ENCODE data around the gene KCNIP1. TPM values are rescaled to one million over a fixed set of nuclear protein-coding genes. Genes with fewer than 3 reads are reported as not detected.

The KCNIP1 gene
- polyA plus RNA-seq, 1 of the 3 experiments (the other 2 are of a cell fraction) = 1.3 TPM

DNA sequence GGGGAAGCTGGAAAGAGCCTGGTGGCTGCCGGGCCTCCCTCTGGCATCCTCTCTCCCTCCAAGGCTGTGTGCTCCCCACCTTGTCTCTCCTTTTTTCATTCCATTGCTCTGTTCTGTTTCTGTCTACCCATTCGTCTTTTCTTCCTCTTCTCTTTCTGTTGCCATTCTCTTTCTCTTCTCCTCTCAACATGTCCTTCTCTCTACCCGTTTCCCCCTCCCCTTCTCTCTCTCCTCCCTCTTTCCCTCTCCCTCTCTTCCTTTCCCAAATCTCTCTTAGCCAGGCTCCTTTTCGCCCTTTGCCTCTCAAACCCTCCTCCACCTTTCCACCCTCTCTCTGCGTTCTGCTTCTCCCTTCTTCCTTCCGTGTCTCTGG, 19.4 kb upstream of the KCNIP1 start:
- Histone ChIP-seq H3K4me1 (ENCODE audit: control insufficient read depth in 1 of 2, insufficient read depth in 2 of 2, low read depth in 1 of 2, low read length in 1 of 2) (no peaks in the 10 kb centered on the region), H3K27me3 (ENCODE audit: insufficient read depth) (no peaks in the 10 kb centered on the region), H3K36me3 (replicated peaks in 1 of 2; ENCODE audit: control insufficient read depth in 1 of 2, insufficient read depth in 2 of 2, low read length in 1 of 2) (no peaks in the 10 kb centered on the region), H3K9me3 (no peaks in the 10 kb centered on the region), H2AFZ (ENCODE audit: low read depth) (no peak overlapping the region), H3K27ac (ENCODE audit: low read depth in 2 of 2, low read length in 1 of 2) (no peak overlapping the region), H3K79me2 (ENCODE audit: insufficient read depth) (no peaks in the 10 kb centered on the region), H3K4me2 (no peak overlapping the region), H3K9me2 (no peaks in the 10 kb centered on the region), H4K20me1 (ENCODE audit: insufficient read depth) (no peaks in the 10 kb centered on the region), H3K9ac (no peak overlapping the region), H3K4me3 (ENCODE audit: low read depth in 2 of 2, low read length in 1 of 2) (no peak overlapping the region), H3F3A (replicated peaks; ENCODE audit: insufficient read depth) (no peaks in the 10 kb centered on the region)
- no peak for DNase-seq
- TF ChIP-seq RCOR1 (IDR thresholded peaks at IDR 0.05; ENCODE audit: low read length) (no peak), TAF1 (IDR thresholded peaks at IDR 0.05; ENCODE audit: borderline replicate concordance, low read depth, low read length) (no peak), TEAD4 (IDR thresholded peaks at IDR 0.05; ENCODE audit: borderline replicate concordance, insufficient read depth) (no peak), NRF1 (IDR thresholded peaks at IDR 0.05; ENCODE audit: low read depth, low read length) (no peak), ELF1 (IDR thresholded peaks at IDR 0.05) (no peak), MEF2A (IDR thresholded peaks at IDR 0.05; ENCODE audit: borderline replicate concordance, low read depth) (no peak), FOXJ3 (CRISPR knock-in tag; IDR thresholded peaks at IDR 0.05) (no peak), TCF12 (IDR thresholded peaks at IDR 0.05) (no peak)
- WGBS (ENCODE audit: low lambda C conversion rate) = 94% methylated on average over 6 of the region's 6 CpGs
- ChIA-PET POLR2A (no interaction called here), CTCF (no interaction called here)

GRCh38 chr5:170484847-170485615, 18.8 kb upstream of the KCNIP1 start:
- Histone ChIP-seq H3K9ac (no peak overlapping the region), H3K79me2 (ENCODE audit: insufficient read depth) (no peaks in the 10 kb centered on the region), H3K36me3 (replicated peaks in 1 of 2; ENCODE audit: control insufficient read depth in 1 of 2, insufficient read depth in 2 of 2, low read length in 1 of 2) (no peaks in the 10 kb centered on the region), H3K27ac (ENCODE audit: low read depth in 2 of 2, low read length in 1 of 2) (no peak overlapping the region), H3K4me3 (ENCODE audit: low read depth in 2 of 2, low read length in 1 of 2) (no peak overlapping the region), H3K27me3 (ENCODE audit: insufficient read depth) (no peaks in the 10 kb centered on the region), H4K20me1 (ENCODE audit: insufficient read depth) (no peaks in the 10 kb centered on the region), H3K9me3 (no peaks in the 10 kb centered on the region), H3K4me2 (no peak overlapping the region), H3K4me1 (ENCODE audit: control insufficient read depth in 1 of 2, insufficient read depth in 2 of 2, low read depth in 1 of 2, low read length in 1 of 2) (no peaks in the 10 kb centered on the region), H3F3A (replicated peaks; ENCODE audit: insufficient read depth) (no peaks in the 10 kb centered on the region), H3K9me2 (no peaks in the 10 kb centered on the region), H2AFZ (ENCODE audit: low read depth) (no peak overlapping the region)
- CTCF ChIA-PET = interaction anchor here (1.3 to 1.8 kb wide), 2 partner anchors 31 to 50 kb away, joined by 4 to 9 read pairs; no protein-coding TSS in a partner anchor
- no peak for DNase-seq
- POLR2A ChIA-PET = no interaction called here
- 94% methylated on average over 8 of the region's 12 CpGs for WGBS (ENCODE audit: low lambda C conversion rate)
- no peak for TF ChIP-seq REST (IDR thresholded peaks at IDR 0.05; ENCODE audit: low read depth, low read length)
- TF ChIP-seq FOXM1 (IDR thresholded peaks at IDR 0.05; ENCODE audit: low read depth) = no peak
- TF ChIP-seq, protein P1, sequence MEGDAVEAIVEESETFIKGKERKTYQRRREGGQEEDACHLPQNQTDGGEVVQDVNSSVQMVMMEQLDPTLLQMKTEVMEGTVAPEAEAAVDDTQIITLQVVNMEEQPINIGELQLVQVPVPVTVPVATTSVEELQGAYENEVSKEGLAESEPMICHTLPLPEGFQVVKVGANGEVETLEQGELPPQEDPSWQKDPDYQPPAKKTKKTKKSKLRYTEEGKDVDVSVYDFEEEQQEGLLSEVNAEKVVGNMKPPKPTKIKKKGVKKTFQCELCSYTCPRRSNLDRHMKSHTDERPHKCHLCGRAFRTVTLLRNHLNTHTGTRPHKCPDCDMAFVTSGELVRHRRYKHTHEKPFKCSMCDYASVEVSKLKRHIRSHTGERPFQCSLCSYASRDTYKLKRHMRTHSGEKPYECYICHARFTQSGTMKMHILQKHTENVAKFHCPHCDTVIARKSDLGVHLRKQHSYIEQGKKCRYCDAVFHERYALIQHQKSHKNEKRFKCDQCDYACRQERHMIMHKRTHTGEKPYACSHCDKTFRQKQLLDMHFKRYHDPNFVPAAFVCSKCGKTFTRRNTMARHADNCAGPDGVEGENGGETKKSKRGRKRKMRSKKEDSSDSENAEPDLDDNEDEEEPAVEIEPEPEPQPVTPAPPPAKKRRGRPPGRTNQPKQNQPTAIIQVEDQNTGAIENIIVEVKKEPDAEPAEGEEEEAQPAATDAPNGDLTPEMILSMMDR (IDR thresholded peaks at IDR 0.05) = no peak
- TF ChIP-seq YY1 (IDR thresholded peaks at IDR 0.05; ENCODE audit: low read depth) = no peak
- no peak for TF ChIP-seq TAF1 (IDR thresholded peaks at IDR 0.05; ENCODE audit: borderline replicate concordance, low read depth, low read length)
- TF ChIP-seq NFIC (IDR thresholded peaks at IDR 0.05; ENCODE audit: borderline replicate concordance) = no peak
- no peak for TF ChIP-seq POLR2AphosphoS5 (IDR thresholded peaks at IDR 0.05; ENCODE audit: low read depth, low read length)
- no peak for TF ChIP-seq NRF1 (IDR thresholded peaks at IDR 0.05; ENCODE audit: low read depth, low read length)
- TF ChIP-seq MEF2A (IDR thresholded peaks at IDR 0.05; ENCODE audit: borderline replicate concordance, low read depth) = no peak
- no peak for TF ChIP-seq IRF3 (IDR thresholded peaks at IDR 0.05; ENCODE audit: low read depth, low read length)
- TF ChIP-seq CHD2 (IDR thresholded peaks at IDR 0.05; ENCODE audit: low read length, partially characterized antibody) = no peak
- no peak for TF ChIP-seq EZH2phosphoT487 (IDR thresholded peaks at IDR 0.05; ENCODE audit: borderline replicate concordance, low read depth)
- TF ChIP-seq RFX5 (IDR thresholded peaks at IDR 0.05; ENCODE audit: low read length) = no peak
- no peak for TF ChIP-seq ELF1 (IDR thresholded peaks at IDR 0.05)
- TF ChIP-seq, protein P2, sequence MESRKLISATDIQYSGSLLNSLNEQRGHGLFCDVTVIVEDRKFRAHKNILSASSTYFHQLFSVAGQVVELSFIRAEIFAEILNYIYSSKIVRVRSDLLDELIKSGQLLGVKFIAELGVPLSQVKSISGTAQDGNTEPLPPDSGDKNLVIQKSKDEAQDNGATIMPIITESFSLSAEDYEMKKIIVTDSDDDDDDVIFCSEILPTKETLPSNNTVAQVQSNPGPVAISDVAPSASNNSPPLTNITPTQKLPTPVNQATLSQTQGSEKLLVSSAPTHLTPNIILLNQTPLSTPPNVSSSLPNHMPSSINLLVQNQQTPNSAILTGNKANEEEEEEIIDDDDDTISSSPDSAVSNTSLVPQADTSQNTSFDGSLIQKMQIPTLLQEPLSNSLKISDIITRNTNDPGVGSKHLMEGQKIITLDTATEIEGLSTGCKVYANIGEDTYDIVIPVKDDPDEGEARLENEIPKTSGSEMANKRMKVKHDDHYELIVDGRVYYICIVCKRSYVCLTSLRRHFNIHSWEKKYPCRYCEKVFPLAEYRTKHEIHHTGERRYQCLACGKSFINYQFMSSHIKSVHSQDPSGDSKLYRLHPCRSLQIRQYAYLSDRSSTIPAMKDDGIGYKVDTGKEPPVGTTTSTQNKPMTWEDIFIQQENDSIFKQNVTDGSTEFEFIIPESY (IDR thresholded peaks at IDR 0.05; ENCODE audit: borderline replicate concordance, low read depth) = no peak

All from SK-N-SH (cell line).